PC-9 (cell line): Measurements from ENCODE around the gene ORMDL3. TPM values are rescaled to one million over a fixed set of nuclear protein-coding genes. Genes with fewer than 3 reads are reported as not detected.

Experiments used
- BruUV-seq: library from RNA; stranded (reverse); fragments of 400-500 nt; replicated peaks from 2 replicates; lab custom pipeline; 2021; lab: Mats Ljungman, UMichigan
- CTCF ChIA-PET: fragments of 300-600 bp; sonication (Branson Sonifier 250); formaldehyde crosslinking; loops from one replicate; lab custom pipeline; 2022; ENCODE audit warnings: antibody characterized with exemption; lab: Charles Lee
- POLR2A ChIA-PET: fragments of 300-600 bp; sonication (Branson Sonifier 250); formaldehyde crosslinking; loops from one replicate; lab custom pipeline; 2022; ENCODE audit warnings: antibody characterized with exemption; ENCODE audit not compliant: unreplicated experiment; lab: Charles Lee
- DNase-seq, 2 experiments: peaks; one replicate each; pipeline versions ENCODE4 v3.0.0 to v3.0.0-alpha.2; 2015 to 2022; ENCODE audit warnings: mixed read lengths in 1 of 2
- H2AFZ ChIP-seq: fragments of 200-600 bp; sonication (generic); 2 replicates; pipeline ENCODE4 v1.8.1; 2017; ENCODE audit warnings: antibody characterized with exemption
- H3F3A ChIP-seq: fragments of 200-600 bp; sonication (generic); 2 replicates; pipeline ENCODE4 v1.8.1; 2017; ENCODE audit warnings: antibody characterized with exemption, mild to moderate bottlenecking, low read depth; ENCODE audit not compliant: insufficient read depth
- H3K27ac ChIP-seq: fragments of 200-600 bp; sonication (generic); 2 replicates; pipeline ENCODE4 v1.6.1; 2016; ENCODE audit warnings: mixed run types
- H3K27me3 ChIP-seq: fragments of 200-600 bp; sonication (generic); 2 replicates; pipeline ENCODE4 v1.6.1; 2016; ENCODE audit warnings: low read depth, mixed run types; ENCODE audit not compliant: insufficient read depth
- H3K36me3 ChIP-seq: fragments of 200-600 bp; sonication (generic); 2 replicates; pipeline ENCODE4 v1.6.1; 2016; ENCODE audit warnings: low read depth, mixed run types
- H3K4me1 ChIP-seq: fragments of 200-600 bp; sonication (generic); replicated peaks from 2 replicates; pipeline ENCODE4 v1.6.1; 2016; ENCODE audit warnings: mixed run types; ENCODE audit not compliant: insufficient read depth
- H3K4me2 ChIP-seq: fragments of 200-600 bp; sonication (generic); 2 replicates; pipeline ENCODE4 v1.6.1; 2017; ENCODE audit warnings: mixed run types
- H3K4me3 ChIP-seq: fragments of 200-600 bp; sonication (generic); 2 replicates; pipeline ENCODE4 v1.6.1; 2016; ENCODE audit warnings: mixed run types
- H3K79me2 ChIP-seq: fragments of 200-600 bp; sonication (generic); 2 replicates; pipeline ENCODE4 v1.6.1; 2017; ENCODE audit warnings: low read depth, mixed run types
- H3K9me2 ChIP-seq: fragments of 200-600 bp; sonication (generic); 2 replicates; pipeline ENCODE4 v1.8.1; 2017; ENCODE audit warnings: mild to moderate bottlenecking; ENCODE audit not compliant: insufficient read depth
- H3K9me3 ChIP-seq: fragments of 200-600 bp; sonication (generic); 2 replicates; pipeline ENCODE4 v1.8.1; 2016; ENCODE audit warnings: low read depth; ENCODE audit not compliant: insufficient read depth
- H4K20me1 ChIP-seq: fragments of 200-600 bp; sonication (generic); 2 replicates; pipeline ENCODE4 v1.8.1; 2017; ENCODE audit not compliant: insufficient read depth
- CTCF ChIP-seq: fragments of 200-600 bp; sonication (generic); conservative IDR thresholded peaks from 2 replicates; pipeline ENCODE4 v1.6.1; 2017; ENCODE audit warnings: mixed run types, antibody characterized with exemption, mild to moderate bottlenecking, moderate library complexity
- EZH2 ChIP-seq: fragments of 200-600 bp; sonication (generic); IDR thresholded peaks from 2 replicates; pipeline ENCODE4 v1.8.0; 2017; ENCODE audit warnings: antibody characterized with exemption, low read depth
- intact Hi-C: fragments of 100-400 bp; cut with micrococcal nuclease; formaldehyde crosslinking; loops from one replicate; pipeline ENCODE4 v1.10.0; 2022; ENCODE audit not compliant: unreplicated experiment
- total RNA-seq: library from RNA; stranded (reverse); gene quantifications from 2 replicates; pipeline ENCODE4 v1.2.3, GENCODE V29; 2021

ORMDL3 gene
- total RNA-seq, 1 experiment from 2014 or later: 51.1 TPM

- intact Hi-C loops: no loop called here
- ChIA-PET CTCF (no interaction called here), POLR2A (no interaction called here)
- no TSS peak for BruUV-seq
- TF ChIP-seq CTCF (no peak), EZH2 (no peak)
- DNase-seq: no peak
- no peaks in the 10 kb centered on the region for H4K20me1 ChIP-seq
- H3K4me3 ChIP-seq: no peak overlapping the region
- no peak overlapping the region for H3K4me2 ChIP-seq
- H2AFZ ChIP-seq: no peak overlapping the region
- H3K27me3 ChIP-seq: no peaks in the 10 kb centered on the region
- H3K9me2 ChIP-seq: no peaks in the 10 kb centered on the region
- no peaks in the 10 kb centered on the region for H3K36me3 ChIP-seq
- no peaks in the 10 kb centered on the region for H3K4me1 ChIP-seq
- H3K27ac ChIP-seq: no peak overlapping the region
- no peaks in the 10 kb centered on the region for H3F3A ChIP-seq
- H3K9me3 ChIP-seq: no peaks in the 10 kb centered on the region
- no peaks in the 10 kb centered on the region for H3K79me2 ChIP-seq
These were observed 11.8 kb downstream of the ORMDL3 start for GRCh38 chr17:39915559-39915958.

DNA sequence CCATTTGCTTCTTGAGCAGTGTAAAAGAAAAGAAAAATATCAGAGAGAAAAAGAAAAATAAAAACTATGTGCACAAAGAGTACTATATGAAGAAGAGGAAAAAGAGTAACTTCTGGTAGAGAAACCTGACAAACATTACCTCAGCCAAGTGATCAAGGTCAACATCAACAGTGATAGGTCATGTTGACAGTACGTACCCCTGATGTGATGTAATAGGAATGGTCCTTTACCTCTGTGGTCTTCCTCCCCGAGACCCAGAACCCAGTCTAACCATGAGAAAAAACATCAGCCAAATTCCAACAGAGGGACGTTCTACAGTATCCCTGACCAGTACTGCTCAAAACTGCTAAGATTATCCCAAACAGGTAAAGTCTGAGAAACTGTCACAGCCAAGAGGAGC, 13.4 kb downstream of the ORMDL3 start:
- no peaks in the 10 kb centered on the region for H3F3A ChIP-seq
- intact Hi-C loops: no loop called here
- ChIA-PET POLR2A (no interaction called here), CTCF (no interaction called here)
- H3K27me3 ChIP-seq: no peaks in the 10 kb centered on the region
- no TSS peak for BruUV-seq
- no peaks in the 10 kb centered on the region for H3K36me3 ChIP-seq
- DNase-seq: no peak
- no peaks in the 10 kb centered on the region for H3K9me3 ChIP-seq
- no peak overlapping the region for H2AFZ ChIP-seq
- no peak overlapping the region for H3K27ac ChIP-seq
- H3K9me2 ChIP-seq: no peaks in the 10 kb centered on the region
- no peaks in the 10 kb centered on the region for H4K20me1 ChIP-seq
- H3K4me2 ChIP-seq: no peak overlapping the region
- no peak overlapping the region for H3K4me3 ChIP-seq
- TF ChIP-seq EZH2 (no peak), CTCF (no peak)
- H3K79me2 ChIP-seq: no peaks in the 10 kb centered on the region
- H3K4me1 ChIP-seq: no peaks in the 10 kb centered on the region

GRCh38 chr17:39908789-39909352, 18.5 kb downstream of the ORMDL3 start:
- Histone ChIP-seq H3K9me3 (no peaks in the 10 kb centered on the region), H3K27ac (no peak overlapping the region), H3K36me3 (no peaks in the 10 kb centered on the region), H3K4me1 (no peaks in the 10 kb centered on the region), H4K20me1 (no peaks in the 10 kb centered on the region), H3K9me2 (no peaks in the 10 kb centered on the region), H2AFZ (no peak overlapping the region), H3K4me3 (no peak overlapping the region), H3K79me2 (no peaks in the 10 kb centered on the region), H3K4me2 (no peak overlapping the region), H3K27me3 (no peaks in the 10 kb centered on the region), H3F3A (no peaks in the 10 kb centered on the region)
- POLR2A ChIA-PET: no interaction called here
- intact Hi-C loops: no loop called here
- CTCF ChIA-PET: no interaction called here
- no peak for TF ChIP-seq EZH2
- TF ChIP-seq CTCF: no peak
- BruUV-seq: no TSS peak
- DNase-seq: no peak
